ENCODE results near the gene TAF9B. TPM values are rescaled to one million over a fixed set of nuclear protein-coding genes. Genes with fewer than 3 reads are reported as not detected.
"Not testable (repeated sequence)": the region's sequence is repeated elsewhere in the genome, so short reads cannot be mapped to it uniquely, and the experiment has no call there.

TAF9B gene
- total and polyA plus RNA-seq, 4 donors, result 11.4 to 19.0 (median 14.9) TPM

- ATAC-seq (ENCODE audit: low FRiP score); intact Hi-C loops (cut with DNase I): not testable (repeated sequence)
- WGBS, 2 donors, result 71 to 80% methylated on average over 2 of the region's 2 CpGs
These were observed 17.9 kb upstream of the TAF9B start for GRCh38 chrX:78157373-78157772.

DNA sequence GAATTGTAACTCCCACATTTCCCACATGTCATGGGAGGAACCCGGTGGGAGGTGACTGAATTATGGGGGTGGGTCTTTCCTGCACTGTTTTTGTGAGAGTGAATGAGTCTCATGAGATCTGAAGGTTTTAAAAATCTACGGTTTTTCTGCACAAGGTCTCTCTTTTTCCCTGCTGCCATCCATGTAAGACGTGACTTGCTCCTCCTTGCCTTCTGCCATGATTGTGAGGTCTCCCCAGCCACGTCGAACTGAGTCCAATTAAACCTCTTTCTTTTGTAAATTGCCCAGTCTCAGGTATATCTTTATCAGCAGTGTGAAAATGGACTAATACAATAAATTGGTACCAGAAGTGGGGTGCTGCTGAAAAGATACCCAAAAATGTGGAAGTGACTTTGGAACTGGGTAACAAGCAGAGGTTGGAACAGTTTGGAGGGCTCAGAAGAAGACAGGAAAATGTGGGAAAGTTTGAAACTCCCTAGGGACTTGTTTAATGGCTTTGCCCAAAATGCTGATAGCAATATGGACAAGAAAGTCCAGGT is 7.6 kb upstream of the TAF9B start:
- intact Hi-C loops (cut with DNase I); H3K4me1 ChIP-seq (ENCODE audit: control insufficient read depth in 1 of 2, insufficient read depth in 2 of 2, low read length in 2 of 2); H3K4me3 ChIP-seq (ENCODE audit: low read length in 2 of 2); DNase-seq; H3K36me3 ChIP-seq (ENCODE audit: control insufficient read depth in 1 of 2, insufficient read depth in 2 of 2, low read length in 1 of 2); H3K27ac ChIP-seq (ENCODE audit: low read depth in 1 of 2, low read length in 2 of 2); H3K27me3 ChIP-seq (ENCODE audit: control insufficient read depth in 1 of 2, insufficient read depth in 2 of 2, low read length in 1 of 2); H3K9me3 ChIP-seq (ENCODE audit: control insufficient read depth, low read length); ATAC-seq (ENCODE audit: low FRiP score): not testable (repeated sequence)
- WGBS, 2 donors, result 90 to 95% methylated on average over 5 of the region's 5 CpGs

More at GRCh38 chrX:78157373-78157772, 17.9 kb upstream of the TAF9B start:
- H3K4me1 ChIP-seq (ENCODE audit: control insufficient read depth in 1 of 2, insufficient read depth in 2 of 2, low read length in 2 of 2); H3K36me3 ChIP-seq (ENCODE audit: control insufficient read depth in 1 of 2, insufficient read depth in 2 of 2, low read length in 1 of 2); H3K27ac ChIP-seq (ENCODE audit: low read depth in 1 of 2, low read length in 2 of 2); H3K27me3 ChIP-seq (ENCODE audit: control insufficient read depth in 1 of 2, insufficient read depth in 2 of 2, low read length in 1 of 2); H3K4me3 ChIP-seq (ENCODE audit: low read length in 2 of 2); DNase-seq; H3K9me3 ChIP-seq (ENCODE audit: control insufficient read depth, low read length): not testable (repeated sequence)

DNA sequence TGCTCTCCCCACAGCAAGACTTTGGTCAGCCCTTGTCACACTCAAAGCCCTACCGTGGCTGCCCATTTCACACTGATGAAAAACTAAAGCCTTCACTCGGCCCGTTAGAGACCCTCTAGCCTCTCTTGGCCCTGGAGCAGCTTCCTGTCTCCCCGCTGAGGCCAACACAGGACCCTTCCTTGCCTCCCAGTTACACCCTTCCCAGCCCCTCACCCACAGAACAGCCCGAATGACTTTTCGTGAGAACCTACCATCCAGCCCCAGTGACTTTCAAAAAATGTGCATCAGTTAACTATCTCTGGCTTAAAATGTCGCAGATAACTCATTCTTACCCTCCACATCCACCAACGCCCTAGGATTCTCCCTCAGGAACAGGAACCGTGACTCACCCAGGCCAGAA is 756 bp upstream of the TAF9B start:
- no peak for ATAC-seq (ENCODE audit: low FRiP score)
- no peaks in the 10 kb centered on the region for H3K9me3 ChIP-seq (ENCODE audit: control insufficient read depth, low read length)
- H3K4me1 ChIP-seq (ENCODE audit: control insufficient read depth in 1 of 2, insufficient read depth in 2 of 2, low read length in 2 of 2), result no peaks in the 10 kb centered on the region
- H3K27ac ChIP-seq (ENCODE audit: low read depth in 1 of 2, low read length in 2 of 2), result no peak overlapping the region
- intact Hi-C loops (cut with DNase I), result no loop called here
- H3K36me3 ChIP-seq (ENCODE audit: control insufficient read depth in 1 of 2, insufficient read depth in 2 of 2, low read length in 1 of 2), result no peaks in the 10 kb centered on the region
- WGBS, 2 donors, result 83 to 92% methylated on average over 9 of the region's 9 CpGs
- H3K27me3 ChIP-seq (ENCODE audit: control insufficient read depth in 1 of 2, insufficient read depth in 2 of 2, low read length in 1 of 2), result no peaks in the 10 kb centered on the region
- DNase-seq, result peak in 1 of 2 donors; percentile 59
- H3K4me3 ChIP-seq (ENCODE audit: low read length in 2 of 2), result no peak overlapping the region

DNA sequence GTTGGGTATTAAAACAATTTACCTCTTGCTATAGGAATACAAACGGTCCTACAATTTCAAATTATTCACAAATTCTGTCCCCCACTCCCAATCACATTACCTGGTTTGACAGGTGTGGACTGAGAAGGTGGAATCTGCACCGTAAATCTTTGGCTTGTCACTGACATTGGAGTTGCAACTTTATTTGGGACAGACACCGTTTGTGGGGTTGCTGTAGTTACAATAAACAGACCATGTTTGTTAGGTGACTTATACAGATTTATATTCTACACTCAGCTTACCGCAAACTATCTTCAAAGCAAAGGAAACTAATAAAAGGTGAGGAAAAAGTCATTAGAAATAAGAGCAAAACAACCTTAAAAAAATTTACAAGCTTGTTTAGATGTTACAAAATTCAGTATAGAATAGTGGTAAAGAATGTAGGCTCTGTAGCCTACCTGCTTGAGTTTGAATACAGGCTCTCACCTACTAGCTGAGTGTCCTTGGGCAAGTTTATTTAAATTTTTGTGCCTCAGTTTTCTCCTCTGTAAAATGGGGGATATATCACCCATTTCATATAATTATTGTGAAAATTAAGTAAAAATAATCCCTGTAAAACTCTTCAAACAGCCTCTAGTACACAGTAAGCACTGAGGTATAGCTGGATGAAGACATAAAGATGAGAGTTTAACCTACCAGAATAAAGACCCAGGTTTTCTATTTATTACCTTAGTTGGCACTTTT is 6.1 kb downstream of the TAF9B start:
- Histone ChIP-seq H3K4me1 (ENCODE audit: control insufficient read depth in 1 of 2, insufficient read depth in 2 of 2, low read length in 2 of 2) (no peaks in the 10 kb centered on the region), H3K27me3 (ENCODE audit: control insufficient read depth in 1 of 2, insufficient read depth in 2 of 2, low read length in 1 of 2) (no peaks in the 10 kb centered on the region), H3K36me3 (ENCODE audit: control insufficient read depth in 1 of 2, insufficient read depth in 2 of 2, low read length in 1 of 2) (no peaks in the 10 kb centered on the region), H3K27ac (ENCODE audit: low read depth in 1 of 2, low read length in 2 of 2) (no peak overlapping the region), H3K9me3 (ENCODE audit: control insufficient read depth, low read length) (no peaks in the 10 kb centered on the region), H3K4me3 (ENCODE audit: low read length in 2 of 2) (no peak overlapping the region)
- WGBS, 2 donors, result 66 to 76% methylated on average over 4 of the region's 4 CpGs
- no peak for ATAC-seq (ENCODE audit: low FRiP score)
- intact Hi-C loops (cut with DNase I), result no loop called here
- no peak for DNase-seq

DNA sequence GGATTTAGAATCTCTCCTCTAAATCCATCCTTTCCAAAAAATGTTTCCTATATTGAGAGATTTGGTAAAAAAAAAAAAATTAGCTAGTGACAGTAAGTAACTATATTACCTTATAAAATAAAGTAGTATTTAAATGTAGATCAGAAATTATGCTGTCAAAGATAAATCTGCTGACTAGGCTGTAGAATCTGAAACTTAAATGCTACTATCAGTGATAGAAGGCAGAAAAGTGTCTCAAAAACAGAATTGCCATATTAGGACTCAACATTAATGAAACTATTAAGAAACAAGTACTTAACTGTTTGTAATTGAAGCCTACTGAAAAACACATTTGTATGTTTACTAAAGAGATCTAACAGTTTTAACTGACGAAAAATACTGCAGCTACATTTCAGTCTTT is 8.3 kb downstream of the TAF9B start:
- Histone ChIP-seq H3K27me3 (ENCODE audit: control insufficient read depth in 1 of 2, insufficient read depth in 2 of 2, low read length in 1 of 2) (no peaks in the 10 kb centered on the region), H3K4me1 (ENCODE audit: control insufficient read depth in 1 of 2, insufficient read depth in 2 of 2, low read length in 2 of 2) (no peaks in the 10 kb centered on the region), H3K4me3 (ENCODE audit: low read length in 2 of 2) (no peak overlapping the region), H3K27ac (ENCODE audit: low read depth in 1 of 2, low read length in 2 of 2) (no peak overlapping the region), H3K9me3 (ENCODE audit: control insufficient read depth, low read length) (no peaks in the 10 kb centered on the region), H3K36me3 (ENCODE audit: control insufficient read depth in 1 of 2, insufficient read depth in 2 of 2, low read length in 1 of 2) (no peaks in the 10 kb centered on the region)
- DNase-seq (no peak), ATAC-seq (ENCODE audit: low FRiP score) (no peak)
- 64 to 81% methylated on average over 1 of the region's 1 CpG for WGBS, 2 donors
- intact Hi-C loops (cut with DNase I), result no loop called here

GRCh38 chrX:78130396-78130795 is 9.1 kb downstream of the TAF9B start:
- WGBS, 2 donors, result 73 to 90% methylated on average over 1 of the region's 1 CpG
- H3K9me3 ChIP-seq (ENCODE audit: control insufficient read depth, low read length), result no peaks in the 10 kb centered on the region
- intact Hi-C loops (cut with DNase I), result no loop called here
- no peak overlapping the region for H3K27ac ChIP-seq (ENCODE audit: low read depth in 1 of 2, low read length in 2 of 2)
- no peak for ATAC-seq (ENCODE audit: low FRiP score)
- H3K4me3 ChIP-seq (ENCODE audit: low read length in 2 of 2), result no peak overlapping the region
- no peak for DNase-seq
- H3K4me1 ChIP-seq (ENCODE audit: control insufficient read depth in 1 of 2, insufficient read depth in 2 of 2, low read length in 2 of 2), result no peaks in the 10 kb centered on the region
- H3K36me3 ChIP-seq (ENCODE audit: control insufficient read depth in 1 of 2, insufficient read depth in 2 of 2, low read length in 1 of 2), result peaks cover 0 to 2% of the 10 kb centered on the region in 2 donors
- H3K27me3 ChIP-seq (ENCODE audit: control insufficient read depth in 1 of 2, insufficient read depth in 2 of 2, low read length in 1 of 2), result no peaks in the 10 kb centered on the region

DNA sequence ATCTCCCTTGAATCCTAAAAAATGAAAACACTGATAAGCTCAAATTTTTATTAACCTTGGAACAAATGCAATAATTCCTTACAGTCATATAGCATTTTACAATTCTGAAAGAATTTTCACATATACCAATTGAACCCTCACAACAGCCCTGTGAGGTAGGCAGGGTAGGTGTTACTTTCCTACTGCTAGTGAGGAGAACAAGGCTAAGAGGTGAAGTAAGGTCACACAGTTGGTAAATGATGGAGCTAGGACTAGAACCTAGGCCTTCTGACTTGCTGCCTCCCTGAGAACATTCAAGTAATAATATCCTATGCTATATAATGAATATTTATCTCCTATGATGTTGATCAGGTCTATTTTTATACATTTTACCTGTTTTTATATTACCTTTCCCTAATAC is 9.7 kb downstream of the TAF9B start:
- intact Hi-C loops (cut with DNase I), result no loop called here
- DNase-seq (no peak), ATAC-seq (ENCODE audit: low FRiP score) (no peak)
- Histone ChIP-seq H3K4me1 (ENCODE audit: control insufficient read depth in 1 of 2, insufficient read depth in 2 of 2, low read length in 2 of 2) (no peaks in the 10 kb centered on the region), H3K27me3 (ENCODE audit: control insufficient read depth in 1 of 2, insufficient read depth in 2 of 2, low read length in 1 of 2) (no peaks in the 10 kb centered on the region), H3K36me3 (ENCODE audit: control insufficient read depth in 1 of 2, insufficient read depth in 2 of 2, low read length in 1 of 2) (peaks cover 0 to 2% of the 10 kb centered on the region in 2 donors), H3K4me3 (ENCODE audit: low read length in 2 of 2) (no peak overlapping the region), H3K9me3 (ENCODE audit: control insufficient read depth, low read length) (no peaks in the 10 kb centered on the region), H3K27ac (ENCODE audit: low read depth in 1 of 2, low read length in 2 of 2) (no peak overlapping the region)

GRCh38 chrX:78125781-78126180 is 13.7 kb downstream of the TAF9B start:
- H3K27ac ChIP-seq (ENCODE audit: low read depth in 1 of 2, low read length in 2 of 2); H3K36me3 ChIP-seq (ENCODE audit: control insufficient read depth in 1 of 2, insufficient read depth in 2 of 2, low read length in 1 of 2); H3K4me3 ChIP-seq (ENCODE audit: low read length in 2 of 2); H3K4me1 ChIP-seq (ENCODE audit: control insufficient read depth in 1 of 2, insufficient read depth in 2 of 2, low read length in 2 of 2); H3K9me3 ChIP-seq (ENCODE audit: control insufficient read depth, low read length); DNase-seq; ATAC-seq (ENCODE audit: low FRiP score); intact Hi-C loops (cut with DNase I); H3K27me3 ChIP-seq (ENCODE audit: control insufficient read depth in 1 of 2, insufficient read depth in 2 of 2, low read length in 1 of 2): not testable (repeated sequence)

DNA sequence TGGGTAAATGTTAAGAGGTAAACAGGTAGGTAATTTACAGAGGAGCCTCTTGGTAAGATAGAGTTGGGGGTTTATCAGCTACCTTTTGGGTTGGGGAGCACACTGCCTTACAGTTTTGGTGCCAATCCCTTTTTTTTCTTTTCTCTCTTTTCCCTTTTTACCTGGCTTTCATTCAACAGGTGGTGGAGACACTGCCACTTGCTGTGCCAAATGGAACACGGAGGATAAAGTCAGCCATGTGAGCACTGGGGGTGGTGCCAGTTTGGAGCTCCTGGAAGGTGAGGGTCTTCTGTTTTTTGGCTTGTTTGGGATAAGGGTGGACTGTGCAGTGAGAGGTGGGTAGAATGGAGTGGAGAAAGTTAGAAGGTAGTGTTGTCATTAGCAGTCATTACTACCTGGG is 14.3 kb downstream of the TAF9B start:
- intact Hi-C loops (cut with DNase I), result no loop called here
- WGBS, 2 donors, result 73 to 82% methylated on average over 1 of the region's 1 CpG
- no peak for DNase-seq
- no peak for ATAC-seq (ENCODE audit: low FRiP score)
- Histone ChIP-seq H3K9me3 (ENCODE audit: control insufficient read depth, low read length) (no peaks in the 10 kb centered on the region), H3K4me3 (ENCODE audit: low read length in 2 of 2) (no peak overlapping the region), H3K27me3 (ENCODE audit: control insufficient read depth in 1 of 2, insufficient read depth in 2 of 2, low read length in 1 of 2) (no peaks in the 10 kb centered on the region), H3K27ac (ENCODE audit: low read depth in 1 of 2, low read length in 2 of 2) (no peak overlapping the region), H3K36me3 (ENCODE audit: control insufficient read depth in 1 of 2, insufficient read depth in 2 of 2, low read length in 1 of 2) (peaks cover 0 to 2% of the 10 kb centered on the region in 2 donors), H3K4me1 (ENCODE audit: control insufficient read depth in 1 of 2, insufficient read depth in 2 of 2, low read length in 2 of 2) (no peaks in the 10 kb centered on the region)
